GM21717 (cell line): ENCODE results near the gene GPC3.

Experiments used
- ATAC-seq: cut with Tn5 transposase; IDR thresholded peaks from one replicate; pipeline ENCODE4 v1.9.1; 2021; ENCODE audit warnings: mild to moderate bottlenecking, moderate library complexity; ENCODE audit not compliant: unreplicated experiment

Gene GPC3

GRCh38 chrX:133971586-133971985 lies 13.8 kb downstream of the GPC3 start:
- ATAC-seq = no peak

- no peak for ATAC-seq
These were observed 15.3 kb downstream of the GPC3 start for GRCh38 chrX:133970076-133970475.

GRCh38 chrX:133969191-133969590 lies 16.2 kb downstream of the GPC3 start:
- ATAC-seq = no peak

- ATAC-seq = no peak
These were observed 17.3 kb downstream of the GPC3 start for GRCh38 chrX:133968109-133968508.

GRCh38 chrX:133966199-133966598 lies 19.2 kb downstream of the GPC3 start:
- no peak for ATAC-seq

GRCh38 chrX:133965321-133965720 lies 20.1 kb downstream of the GPC3 start:
- ATAC-seq = no peak

GRCh38 chrX:133961046-133961445 lies 24.3 kb downstream of the GPC3 start:
- no peak for ATAC-seq

GRCh38 chrX:133959972-133960371 lies 25.4 kb downstream of the GPC3 start:
- no peak for ATAC-seq

- ATAC-seq = no peak
These were observed 26.3 kb downstream of the GPC3 start for GRCh38 chrX:133958997-133959688.

GRCh38 chrX:133956570-133957340 lies 28.6 kb downstream of the GPC3 start:
- no peak for ATAC-seq

- no peak for ATAC-seq
These were observed 31.5 kb downstream of the GPC3 start for GRCh38 chrX:133953785-133954355.

- no peak for ATAC-seq
These were observed 32.3 kb downstream of the GPC3 start for GRCh38 chrX:133953078-133953477.

GRCh38 chrX:133951098-133951497 lies 34.3 kb downstream of the GPC3 start:
- no peak for ATAC-seq

GRCh38 chrX:133950214-133950613 lies 35.2 kb downstream of the GPC3 start:
- no peak for ATAC-seq

- ATAC-seq = no peak
These were observed 36.5 kb downstream of the GPC3 start for GRCh38 chrX:133948895-133949294.

GRCh38 chrX:133947996-133948395 lies 37.4 kb downstream of the GPC3 start:
- no peak for ATAC-seq

GRCh38 chrX:133947022-133947421 lies 38.4 kb downstream of the GPC3 start:
- ATAC-seq = no peak

GRCh38 chrX:133943507-133943906 lies 41.9 kb downstream of the GPC3 start:
- ATAC-seq = no peak

- no peak for ATAC-seq
These were observed 45.6 kb downstream of the GPC3 start for GRCh38 chrX:133939655-133940302.

GRCh38 chrX:133938530-133938929 lies 46.9 kb downstream of the GPC3 start:
- no peak for ATAC-seq

GRCh38 chrX:133937022-133937421 lies 48.4 kb downstream of the GPC3 start:
- no peak for ATAC-seq

- no peak for ATAC-seq
These were observed 50.3 kb downstream of the GPC3 start for GRCh38 chrX:133935076-133935475.
